Muscle of arm (tissue), 14 donors: ENCODE results near the gene CCDC152. TPM values are rescaled to one million over a fixed set of nuclear protein-coding genes. Genes with fewer than 3 reads are reported as not detected.
"Not testable (repeated sequence)": the region's sequence is repeated elsewhere in the genome, so short reads cannot be mapped to it uniquely, and the experiment has no call there.

Source experiments
- DNase-seq: peaks from one replicate; pipeline ENCODE4 v3.0.0-alpha.2; 2013
- long read RNA-seq, 11 donors: transcript quantifications; one replicate each; lab custom pipeline, GENCODE V29; 2026
- polyA plus RNA-seq, 12 donors: library from polyadenylated mRNA; unstranded; fragments of 120-200 nt; gene quantifications; one replicate each; pipeline ENCODE4 v1.2.1, GENCODE V29; 2013; ENCODE audit not compliant: insufficient read length in 12 of 12

Gene CCDC152, protein sequence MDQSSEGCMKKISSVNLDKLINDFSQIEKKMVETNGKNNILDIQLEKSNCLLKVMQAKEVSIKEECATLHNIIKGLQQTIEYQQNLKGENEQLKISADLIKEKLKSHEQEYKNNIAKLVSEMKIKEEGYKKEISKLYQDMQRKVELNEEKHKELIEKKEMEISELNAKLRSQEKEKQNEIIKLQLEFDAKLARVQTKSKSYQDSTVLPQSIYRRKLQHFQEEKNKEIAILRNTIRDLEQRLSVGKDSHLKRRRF
- polyA plus RNA-seq: 10 to 100 TPM in 2 of 12 donors, 1 to 10 TPM in 9, not detected in 1; 3.2 to 16.5 (median 5.1) TPM
- long read RNA-seq, donor 1, partial matches to known transcripts: 2,503 of 2,710 reads
- long read RNA-seq, donor 1, other reads (novel, unspliced or antisense): 207 of 2,710 reads
- long read RNA-seq, donor 2, partial matches to known transcripts: 0 of 1 reads
- long read RNA-seq, donor 2, other reads (novel, unspliced or antisense): 0 of 1 reads
- long read RNA-seq, donor 3, partial matches to known transcripts: 151 of 151 reads
- long read RNA-seq, donor 3, other reads (novel, unspliced or antisense): 0 of 151 reads
- long read RNA-seq, donor 4, partial matches to known transcripts: 0 of 26 reads
- long read RNA-seq, donor 4, other reads (novel, unspliced or antisense): 23 of 26 reads
- long read RNA-seq, donor 5, partial matches to known transcripts: 165 of 167 reads
- long read RNA-seq, donor 5, other reads (novel, unspliced or antisense): 0 of 167 reads
- long read RNA-seq, donor 6, partial matches to known transcripts: 0 of 1 reads
- long read RNA-seq, donor 6, other reads (novel, unspliced or antisense): 0 of 1 reads
- long read RNA-seq, donor 7, partial matches to known transcripts: 28 of 28 reads
- long read RNA-seq, donor 7, other reads (novel, unspliced or antisense): 0 of 28 reads
- long read RNA-seq, donor 8, partial matches to known transcripts: 0 of 2 reads
- long read RNA-seq, donor 8, other reads (novel, unspliced or antisense): 0 of 2 reads
- long read RNA-seq, donor 9: 0 reads
- long read RNA-seq, donor 10, partial matches to known transcripts: 0 of 2 reads
- long read RNA-seq, donor 10, other reads (novel, unspliced or antisense): 0 of 2 reads
- long read RNA-seq, donor 11: 0 reads

DNA sequence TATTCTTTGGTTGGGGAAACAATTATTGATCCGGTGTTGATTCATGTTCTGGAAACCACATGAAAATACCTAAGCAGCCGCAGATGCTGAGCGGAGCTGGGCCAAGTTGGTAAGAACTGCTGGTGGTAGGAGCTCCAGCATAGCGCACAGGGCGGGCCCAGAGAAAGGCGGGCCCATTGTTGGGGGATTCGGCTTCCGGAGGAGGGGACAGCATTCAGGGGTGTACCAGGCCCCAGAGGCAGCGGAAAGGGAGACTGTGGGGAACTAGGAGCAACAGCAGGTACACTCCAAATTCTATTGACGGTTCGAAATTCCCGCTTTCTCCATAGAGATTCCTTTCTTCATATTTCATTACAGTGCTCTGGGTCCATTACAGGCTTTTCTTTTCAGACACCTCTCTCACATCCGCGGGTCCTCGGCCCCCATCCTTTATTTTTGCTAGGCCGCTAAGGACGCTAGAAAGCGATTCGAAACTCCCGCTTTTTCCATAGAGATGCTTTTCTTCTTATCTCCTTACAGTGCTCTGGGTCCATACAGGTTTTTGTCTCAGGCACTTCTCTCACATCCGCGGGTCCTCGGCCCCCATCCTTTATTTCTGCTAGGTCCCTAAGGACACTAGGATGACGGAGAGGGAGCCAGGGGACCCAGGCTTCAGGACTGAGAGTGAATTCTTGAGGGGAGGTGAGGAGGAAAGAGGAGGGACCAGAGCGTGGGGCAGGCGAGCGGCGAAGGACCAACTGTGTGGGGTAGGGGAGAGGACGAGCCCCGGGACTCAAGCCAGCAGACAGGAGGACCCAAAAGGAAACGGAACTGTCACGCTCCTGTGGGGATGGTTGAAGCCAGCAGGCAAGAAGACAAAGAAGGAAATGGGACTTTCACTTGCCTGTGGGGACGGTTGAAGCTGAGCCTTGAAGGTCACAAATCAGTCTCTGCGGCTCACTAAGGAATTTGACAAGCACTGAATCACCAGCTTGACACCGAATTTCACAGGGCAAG is at the start of gene CCDC152:
Gene CCDC152, plus strand, starts transcription at position 213 of the 996 bp plus-strand sequence. CDS start 2,304 bp downstream, outside the sequence.
- peak; percentile 12 for DNase-seq

DNA sequence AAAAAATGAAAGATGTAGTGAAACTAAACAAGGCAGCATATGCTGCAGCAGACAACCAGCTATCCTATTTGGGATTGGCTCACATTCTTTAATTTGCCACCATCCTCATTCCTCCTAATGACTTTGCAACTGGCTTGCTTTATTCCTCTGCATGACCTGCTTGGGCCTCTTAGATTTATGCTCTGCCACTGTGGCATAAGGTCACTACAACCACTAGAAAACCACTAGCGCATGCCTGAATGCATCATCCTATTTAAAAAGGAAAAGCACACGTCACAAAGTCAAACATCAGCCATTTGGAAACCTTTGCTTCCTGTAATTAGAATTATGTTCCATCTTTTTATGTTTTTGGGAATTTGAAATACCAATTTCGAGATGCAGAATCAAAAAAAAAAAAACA is 40.8 kb upstream of the CCDC152 start:
- DNase-seq: no peak

DNA sequence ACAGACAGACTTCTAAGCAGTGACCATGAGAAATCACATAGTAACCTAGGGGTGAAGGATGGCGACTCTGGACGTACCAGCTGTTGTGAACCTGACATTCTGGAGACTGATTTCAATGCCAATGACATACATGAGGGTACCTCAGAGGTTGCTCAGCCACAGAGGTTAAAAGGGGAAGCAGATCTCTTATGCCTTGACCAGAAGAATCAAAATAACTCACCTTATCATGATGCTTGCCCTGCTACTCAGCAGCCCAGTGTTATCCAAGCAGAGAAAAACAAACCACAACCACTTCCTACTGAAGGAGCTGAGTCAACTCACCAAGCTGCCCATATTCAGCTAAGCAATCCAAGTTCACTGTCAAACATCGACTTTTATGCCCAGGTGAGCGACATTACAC is 38.0 kb upstream of the CCDC152 start:
- DNase-seq: no peak

DNA sequence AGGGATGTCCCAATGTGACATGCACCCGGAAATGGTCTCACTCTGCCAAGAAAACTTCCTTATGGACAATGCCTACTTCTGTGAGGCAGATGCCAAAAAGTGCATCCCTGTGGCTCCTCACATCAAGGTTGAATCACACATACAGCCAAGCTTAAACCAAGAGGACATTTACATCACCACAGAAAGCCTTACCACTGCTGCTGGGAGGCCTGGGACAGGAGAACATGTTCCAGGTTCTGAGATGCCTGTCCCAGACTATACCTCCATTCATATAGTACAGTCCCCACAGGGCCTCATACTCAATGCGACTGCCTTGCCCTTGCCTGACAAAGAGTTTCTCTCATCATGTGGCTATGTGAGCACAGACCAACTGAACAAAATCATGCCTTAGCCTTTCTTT is 37.6 kb upstream of the CCDC152 start:
- DNase-seq: no peak

DNA sequence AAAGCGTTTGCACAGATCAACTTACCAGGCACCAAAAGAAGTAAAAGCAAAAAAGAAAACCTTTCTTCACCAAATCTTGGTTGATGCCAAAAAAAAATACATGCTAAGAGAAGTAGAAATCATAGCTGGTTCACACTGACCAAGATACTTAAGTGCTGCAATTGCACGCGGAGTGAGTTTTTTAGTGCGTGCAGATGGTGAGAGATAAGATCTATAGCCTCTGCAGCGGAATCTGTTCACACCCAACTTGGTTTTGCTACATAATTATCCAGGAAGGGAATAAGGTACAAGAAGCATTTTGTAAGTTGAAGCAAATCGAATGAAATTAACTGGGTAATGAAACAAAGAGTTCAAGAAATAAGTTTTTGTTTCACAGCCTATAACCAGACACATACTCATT is 36.4 kb upstream of the CCDC152 start:
- no peak for DNase-seq

DNA sequence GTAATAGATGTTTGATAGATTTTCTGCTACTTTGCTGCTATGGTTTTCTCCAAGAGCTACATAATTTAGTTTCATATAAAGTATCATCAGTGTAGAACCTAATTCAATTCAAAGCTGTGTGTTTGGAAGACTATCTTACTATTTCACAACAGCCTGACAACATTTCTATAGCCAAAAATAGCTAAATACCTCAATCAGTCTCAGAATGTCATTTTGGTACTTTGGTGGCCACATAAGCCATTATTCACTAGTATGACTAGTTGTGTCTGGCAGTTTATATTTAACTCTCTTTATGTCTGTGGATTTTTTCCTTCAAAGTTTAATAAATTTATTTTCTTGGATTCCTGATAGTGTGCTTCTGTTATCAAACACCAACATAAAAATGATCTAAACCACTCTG is 35.1 kb upstream of the CCDC152 start:
- DNase-seq: no peak

DNA sequence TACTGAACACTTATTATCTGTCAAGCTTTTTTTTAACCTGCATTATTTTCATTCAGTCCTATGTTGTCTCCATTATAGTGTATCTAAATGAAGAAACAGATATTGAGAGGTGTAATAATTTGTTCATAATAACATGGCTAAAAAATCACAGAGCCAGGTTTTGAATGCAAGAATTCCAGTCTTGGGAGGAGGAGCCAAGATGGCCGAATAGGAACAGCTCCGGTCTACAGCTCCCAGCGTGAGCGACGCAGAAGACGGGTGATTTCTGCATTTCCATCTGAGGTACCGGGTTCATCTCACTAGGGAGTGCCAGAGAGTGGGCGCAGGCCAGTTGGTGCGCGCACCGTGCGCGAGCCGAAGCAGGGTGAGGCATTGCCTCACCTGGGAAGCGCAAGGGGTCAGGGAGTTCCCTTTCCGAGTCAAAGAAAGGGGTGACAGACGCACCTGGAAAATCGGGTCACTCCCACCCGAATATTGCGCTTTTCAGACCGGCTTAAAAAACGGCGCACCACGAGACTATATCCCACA is 22.0 kb upstream of the CCDC152 start:
- DNase-seq: not testable (repeated sequence)

DNA sequence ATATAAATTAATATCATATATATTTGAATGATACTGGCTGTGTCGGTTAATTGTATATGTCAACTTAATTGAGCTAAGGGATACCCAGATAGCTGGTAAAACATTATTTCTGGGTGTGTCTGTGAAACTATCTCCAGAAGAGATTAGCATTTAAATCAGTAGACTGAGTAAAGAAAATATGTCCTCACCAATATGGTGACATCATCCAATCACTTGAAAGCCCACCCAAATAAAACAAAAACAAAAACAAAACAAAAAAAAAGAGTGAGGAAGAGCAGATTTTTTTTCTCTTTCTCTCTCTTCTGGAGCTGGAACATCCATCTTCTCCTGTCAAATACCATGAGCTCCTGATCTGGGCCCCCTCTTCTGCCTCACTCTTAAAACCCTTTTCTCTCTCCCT is 15.7 kb upstream of the CCDC152 start:
- DNase-seq: no peak

DNA sequence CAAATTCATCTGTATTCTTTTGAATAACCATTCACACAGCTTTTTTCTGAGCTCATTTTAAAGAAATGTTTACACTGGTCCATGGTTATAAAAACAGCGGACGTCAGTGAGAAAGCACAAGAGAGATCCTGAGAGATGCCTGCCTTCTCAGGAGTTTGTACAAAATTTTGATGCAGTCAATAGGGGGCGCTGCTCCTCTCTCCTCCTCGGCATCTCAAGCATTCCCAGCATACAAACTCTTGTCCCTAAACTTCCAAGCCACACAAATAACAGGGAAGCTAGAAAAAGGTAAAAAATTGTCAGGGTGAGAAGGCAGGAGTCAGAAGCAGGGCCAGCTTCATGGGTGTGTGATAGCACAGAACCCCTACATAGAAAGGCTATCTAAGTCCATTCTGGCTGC is 11.2 kb upstream of the CCDC152 start:
- no peak for DNase-seq

DNA sequence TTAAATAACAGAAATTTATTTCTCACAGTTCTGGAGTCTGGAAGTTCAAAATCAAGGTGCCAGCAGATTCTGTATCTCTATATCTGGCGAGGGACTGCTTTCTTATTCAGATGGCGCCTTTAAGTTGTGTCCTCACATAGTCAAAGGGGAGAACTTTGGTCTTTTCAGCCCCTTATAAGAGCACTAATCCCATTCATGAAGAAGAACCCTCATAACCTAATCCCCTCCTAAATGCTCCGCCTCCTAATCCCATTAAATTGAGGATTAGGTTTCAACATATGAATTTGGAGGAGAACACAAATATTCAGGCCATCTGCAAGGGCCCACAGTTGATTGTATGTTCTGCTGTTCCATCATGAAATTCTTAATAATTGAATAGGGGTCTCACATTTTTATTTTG is 10.8 kb upstream of the CCDC152 start:
- DNase-seq: no peak

DNA sequence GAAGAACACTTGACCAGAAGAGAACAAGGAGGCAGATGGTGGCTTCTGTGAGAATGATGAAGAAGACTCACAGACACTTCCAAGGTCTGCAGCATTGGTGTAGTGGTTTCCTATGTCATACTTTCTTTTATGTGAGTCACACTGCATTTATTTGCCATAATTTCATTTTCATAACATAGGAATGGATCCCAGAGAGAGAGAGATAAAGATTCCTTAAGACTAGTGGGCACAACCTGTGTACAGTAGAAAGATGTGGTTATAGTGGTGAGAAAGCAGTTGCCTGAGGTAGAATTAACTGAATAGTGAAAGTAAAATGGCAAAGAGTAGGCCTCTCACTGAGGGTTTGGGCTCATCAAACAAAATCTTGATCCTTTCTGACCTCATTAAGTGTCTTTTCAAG is 7.6 kb upstream of the CCDC152 start:
- DNase-seq: no peak

DNA sequence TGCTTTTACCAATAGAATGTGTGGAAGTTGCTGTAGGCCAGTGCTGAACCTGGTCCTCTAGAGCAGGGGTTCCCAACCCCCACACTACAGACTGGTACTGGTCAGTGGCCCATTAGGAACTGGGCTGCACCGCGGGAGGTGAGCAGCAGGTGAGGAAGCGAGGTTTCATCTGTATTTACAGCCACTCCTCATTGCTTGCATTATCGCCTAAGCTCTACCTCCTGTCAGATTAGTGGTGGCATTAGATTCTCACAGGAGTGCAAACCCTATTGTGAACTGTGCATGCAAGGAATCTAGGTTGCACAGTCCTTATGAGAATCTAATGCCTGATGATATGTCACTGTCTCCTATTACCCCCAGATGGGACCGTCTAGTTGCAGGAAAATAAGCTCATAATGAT is 6.1 kb upstream of the CCDC152 start:
- DNase-seq: no peak

DNA sequence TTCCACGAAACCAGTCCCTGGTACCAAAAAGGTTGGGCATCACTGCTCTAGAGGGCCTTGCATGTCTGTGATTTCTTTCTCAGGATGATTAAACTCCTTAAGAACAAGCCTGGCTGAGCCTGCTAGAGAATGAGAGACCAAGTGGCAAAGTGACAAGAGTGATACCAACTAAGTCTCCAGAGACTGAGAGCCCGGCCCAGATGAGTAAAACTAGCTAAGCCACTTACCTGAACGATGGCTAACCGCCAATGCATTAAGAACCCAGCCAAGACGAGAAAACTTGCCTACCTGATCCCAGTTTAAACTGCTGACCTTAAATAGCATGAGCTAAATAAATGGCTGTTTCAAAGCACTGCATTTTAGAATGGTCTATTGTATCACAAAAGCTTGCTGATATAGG is 5.6 kb upstream of the CCDC152 start:
- DNase-seq: no peak

DNA sequence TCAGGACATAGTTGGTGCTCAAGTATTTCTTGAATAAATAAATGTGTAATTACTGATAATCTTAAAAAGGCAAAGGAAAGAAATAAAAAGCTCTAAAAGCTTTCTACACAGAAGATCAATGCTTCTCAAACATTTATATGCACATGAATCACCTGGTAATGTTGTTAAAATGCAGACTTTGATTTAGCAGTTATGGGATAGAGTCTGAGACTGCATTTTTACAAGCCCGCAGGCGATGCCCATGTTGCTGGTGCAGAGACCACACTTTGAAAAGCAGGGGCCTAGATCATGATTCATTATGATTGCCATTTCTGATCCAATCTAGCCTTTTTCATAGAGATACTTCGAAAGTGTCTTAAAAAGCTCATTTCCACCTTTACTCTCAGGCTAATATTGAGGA is 3.5 kb upstream of the CCDC152 start:
- DNase-seq: no peak

DNA sequence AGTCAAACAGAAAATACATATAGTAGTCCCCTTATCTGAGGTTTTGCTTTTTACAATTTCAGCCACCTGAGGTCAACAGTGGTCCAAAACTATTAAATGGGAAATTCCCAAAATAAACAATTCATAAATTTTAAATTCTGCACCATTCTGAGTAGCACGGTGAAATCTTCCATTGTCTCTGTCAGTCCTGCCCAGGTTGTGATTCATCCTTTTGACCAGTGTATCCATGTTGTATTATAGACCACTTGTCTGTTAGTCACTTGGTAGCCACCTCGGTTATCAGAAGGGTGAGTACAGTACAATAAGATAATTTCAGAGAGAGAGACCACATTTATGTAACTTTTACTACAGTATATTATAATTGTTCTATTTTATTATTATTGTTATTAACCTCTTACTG is 2.8 kb downstream of the CCDC152 start:
- no peak for DNase-seq

DNA sequence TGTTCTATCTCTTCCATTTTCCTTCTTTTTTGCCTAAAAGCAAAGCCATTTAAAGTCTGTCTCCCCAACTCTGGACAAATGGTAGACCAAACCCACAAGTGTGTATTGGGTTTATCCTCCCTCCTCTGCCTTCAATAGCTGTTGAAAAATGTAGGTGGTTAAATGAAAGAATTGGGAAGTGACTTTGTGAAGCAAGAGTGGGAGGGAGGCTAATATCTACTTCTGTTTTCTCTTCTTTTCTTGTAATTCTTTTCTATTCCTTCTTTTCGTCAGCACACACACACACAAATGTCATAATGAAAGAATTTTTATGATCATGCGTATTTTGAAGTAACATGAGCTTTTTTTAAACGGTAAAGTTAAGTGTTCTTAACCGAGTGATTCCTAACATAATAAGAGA is 3.8 kb downstream of the CCDC152 start:
- no peak for DNase-seq

DNA sequence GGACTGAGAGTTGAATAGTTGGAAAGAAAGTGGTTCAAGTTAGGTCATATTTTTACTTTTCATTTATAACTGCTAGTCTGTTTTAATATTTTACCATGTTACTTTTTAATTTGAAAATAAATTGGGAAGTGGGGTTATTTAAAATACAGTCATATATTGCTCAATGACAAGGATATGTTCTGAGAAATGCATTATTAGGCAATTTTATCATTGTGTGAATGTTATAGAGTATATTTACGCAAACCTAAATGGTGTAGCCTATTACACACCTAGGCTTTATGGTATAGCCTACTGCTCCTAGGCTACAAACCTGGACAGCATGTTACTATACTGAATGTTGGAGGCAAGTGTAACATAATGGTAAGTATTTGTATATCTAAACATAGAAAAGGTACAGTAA is 5.2 kb downstream of the CCDC152 start:
- no peak for DNase-seq

DNA sequence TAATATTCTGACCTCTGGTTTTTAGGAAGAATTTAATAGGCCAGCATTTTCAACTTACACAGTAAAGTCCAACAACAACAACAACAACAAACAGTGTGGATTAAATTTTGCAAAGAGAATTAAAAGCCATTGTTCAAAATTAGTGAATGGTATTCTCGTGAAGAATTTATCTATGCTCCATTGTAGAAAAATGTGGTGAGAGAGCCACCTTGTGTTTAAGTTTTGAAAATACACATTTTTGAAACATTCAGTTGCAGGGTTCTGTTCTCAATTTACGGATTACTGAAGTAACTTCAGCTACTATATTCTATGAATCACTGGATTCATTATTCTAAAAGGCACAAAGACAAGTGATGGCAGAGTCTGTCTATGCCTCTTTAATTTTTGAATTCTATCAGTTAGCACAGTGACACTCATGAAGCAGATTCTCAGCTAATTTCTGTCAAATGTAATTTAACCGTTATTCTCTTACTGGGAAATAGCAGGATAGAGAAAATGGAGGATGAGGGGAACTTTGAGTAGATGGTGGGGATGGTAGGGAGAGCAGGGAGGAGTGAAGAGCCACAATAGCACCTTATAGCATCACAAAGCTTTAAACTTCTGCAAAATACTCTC is 11.0 kb downstream of the CCDC152 start:
- DNase-seq: peak; percentile 29

DNA sequence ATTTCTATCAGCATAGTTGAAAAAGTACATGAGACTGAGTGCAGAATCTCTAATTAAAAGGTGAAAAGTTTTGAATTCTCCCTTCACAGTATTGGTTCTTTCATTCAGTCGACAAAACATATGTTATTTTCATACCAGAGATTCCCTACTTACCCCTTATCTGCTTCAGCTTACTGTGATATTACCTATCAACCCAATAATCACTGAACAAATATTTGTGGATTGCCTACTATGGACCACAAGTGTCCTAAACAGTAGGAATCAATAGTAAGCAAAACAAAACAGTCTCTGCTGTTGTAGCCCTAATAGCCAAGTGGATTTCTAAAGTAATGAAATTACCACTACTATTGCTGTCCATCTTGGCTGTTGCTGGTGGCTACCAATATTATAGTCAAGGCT is 11.5 kb downstream of the CCDC152 start:
- no peak for DNase-seq

DNA sequence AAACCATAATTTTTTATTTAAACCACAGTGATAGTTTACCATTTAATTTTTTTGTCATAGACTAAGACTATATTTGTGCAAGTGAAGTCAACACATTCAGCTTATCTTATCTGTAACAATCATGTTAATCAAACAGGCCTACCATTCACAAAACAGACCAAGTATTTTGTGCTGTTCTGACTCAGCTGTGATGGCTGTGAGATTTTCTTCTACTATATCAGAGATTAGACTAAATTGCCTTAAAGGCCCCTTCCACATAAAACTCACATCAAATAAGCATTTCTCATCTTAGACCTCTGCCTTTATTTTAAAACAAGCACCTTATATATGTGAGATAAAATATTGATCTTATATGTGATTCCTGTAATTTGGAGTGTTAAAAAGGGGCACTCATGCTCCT is 13.4 kb downstream of the CCDC152 start:
- DNase-seq: no peak
